GM19397 (cell line): ENCODE data around the gene IFNAR2.

Experiments
- ATAC-seq: cut with Tn5 transposase; IDR thresholded peaks from one replicate; pipeline ENCODE4 v1.9.1; 2021; ENCODE audit warnings: mild to moderate bottlenecking, moderate library complexity; ENCODE audit not compliant: unreplicated experiment

IFNAR2 gene

GRCh38 chr21:33266050-33266788 is 36.5 kb downstream of the IFNAR2 start, which contains the start of gene IL10RB:
Gene IL10RB (plus strand): TSS chr21:33266367. CDS start chr21:33266466, 99 bp downstream.
- ATAC-seq = peak; percentile 50

DNA sequence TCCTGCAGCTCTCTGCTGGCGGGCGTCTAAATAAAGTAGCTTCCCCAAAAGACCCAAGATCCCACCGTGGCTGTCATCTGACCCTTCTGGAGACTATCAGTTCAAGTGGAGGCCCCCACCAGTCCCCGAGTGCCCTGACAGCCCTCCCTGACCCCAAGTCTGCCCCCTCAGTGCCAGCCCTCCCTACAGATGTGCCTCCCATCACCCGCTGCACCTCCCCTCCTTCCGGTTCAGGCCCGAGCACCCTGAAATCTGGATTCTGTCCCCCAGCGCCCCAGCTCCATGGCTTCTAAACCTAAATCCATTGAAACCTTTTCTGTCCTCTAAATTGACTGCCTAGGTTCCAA is 37.0 kb downstream of the IFNAR2 start:
- ATAC-seq = no peak

- ATAC-seq = no peak
Measured at GRCh38 chr21:33267250-33267649, 37.5 kb downstream of the IFNAR2 start.

GRCh38 chr21:33268393-33268736 is 38.6 kb downstream of the IFNAR2 start:
- peak; percentile 9 for ATAC-seq

DNA sequence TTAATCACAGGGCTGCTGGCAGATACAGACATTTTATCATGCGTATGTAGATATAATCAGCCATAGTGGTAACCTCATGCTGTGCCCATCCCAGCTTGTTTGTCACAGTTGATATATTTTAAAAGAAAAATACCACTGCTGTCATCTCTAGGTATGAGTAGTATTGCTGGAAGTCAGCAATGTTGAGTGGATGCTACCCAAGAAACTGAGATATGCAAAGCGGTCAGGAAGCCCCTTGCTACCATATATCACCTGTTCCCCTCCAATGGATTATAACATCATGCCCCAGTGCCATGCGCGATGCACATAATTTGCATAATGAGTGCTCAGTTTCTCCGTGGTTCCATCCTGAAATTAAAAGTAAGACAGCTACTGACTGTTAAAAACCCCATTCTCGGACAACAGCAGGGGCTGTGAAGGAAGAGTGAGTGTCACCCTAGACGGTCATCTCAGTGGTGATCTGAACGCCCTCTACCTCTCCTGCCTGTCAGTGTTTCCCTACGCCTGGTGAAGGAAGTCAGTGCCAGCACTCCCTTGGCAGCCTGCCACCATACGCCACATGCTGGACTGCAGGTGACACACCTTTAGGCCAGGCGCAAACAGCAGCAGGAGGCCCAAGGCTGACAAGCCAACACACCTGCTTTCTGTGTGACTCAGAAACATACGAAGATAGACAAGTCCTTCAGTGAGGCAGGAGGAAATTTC is 39.2 kb downstream of the IFNAR2 start:
- peak; percentile 63 for ATAC-seq

DNA sequence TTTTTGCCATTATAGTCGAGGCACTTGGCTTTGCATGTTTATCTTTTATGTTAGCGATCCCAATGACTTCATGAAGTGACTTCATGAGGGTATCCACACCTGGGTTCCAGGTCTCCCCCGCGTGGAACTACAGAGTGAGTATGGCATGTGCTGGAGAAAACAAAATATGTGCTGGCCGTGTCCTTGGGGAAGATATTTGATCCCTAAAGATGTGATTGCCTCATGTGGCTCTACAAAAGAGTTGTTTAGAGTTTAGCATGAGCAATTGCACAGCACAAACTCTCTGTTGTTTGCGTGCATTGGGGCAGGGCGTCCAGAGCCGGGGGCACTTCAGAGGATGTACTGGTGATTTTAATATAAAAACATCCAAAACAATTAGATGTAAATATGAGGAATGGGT is 41.2 kb downstream of the IFNAR2 start:
- ATAC-seq = no peak

DNA sequence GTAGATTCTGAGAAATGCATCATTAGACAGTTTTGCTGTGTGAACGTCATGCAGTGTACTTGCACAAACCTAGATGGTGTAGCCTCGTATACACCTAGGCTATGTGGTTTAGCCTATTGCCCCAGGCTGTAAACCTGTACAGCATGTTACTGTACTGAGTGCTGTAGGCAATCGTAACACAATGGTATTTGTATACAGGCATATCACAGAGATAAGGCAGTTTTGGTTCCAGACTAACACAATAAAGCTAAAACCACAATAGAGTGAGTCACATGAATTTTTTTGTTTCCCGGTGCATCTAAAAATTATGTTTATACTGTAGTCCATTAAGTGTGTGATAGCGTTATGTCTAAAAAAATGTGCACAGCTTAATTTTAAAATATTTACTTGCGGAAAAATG is 43.3 kb downstream of the IFNAR2 start:
- no peak for ATAC-seq

GRCh38 chr21:33278721-33279120 is 49.0 kb downstream of the IFNAR2 start:
- ATAC-seq = no peak

DNA sequence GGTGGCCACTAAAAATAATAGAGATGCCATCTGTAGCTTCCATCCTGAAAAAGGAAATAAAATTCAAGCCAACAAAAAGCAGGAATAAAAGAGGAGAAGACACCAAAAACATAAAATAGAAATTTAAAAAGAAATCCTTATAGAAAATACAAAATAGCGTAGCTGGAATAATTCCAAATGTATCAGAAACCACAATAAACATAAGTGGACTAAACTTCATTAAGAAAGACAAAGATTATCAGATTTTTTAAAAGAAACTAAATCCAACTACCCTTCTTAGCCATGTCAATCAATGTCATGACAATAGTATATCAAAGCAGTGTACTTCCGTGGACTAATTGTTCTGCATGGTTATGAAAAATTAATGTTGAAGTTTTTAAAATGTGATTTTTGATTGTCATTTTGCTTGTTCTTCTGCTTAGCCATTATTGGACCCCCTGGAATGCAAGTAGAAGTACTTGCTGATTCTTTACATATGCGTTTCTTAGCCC is 49.6 kb downstream of the IFNAR2 start:
- ATAC-seq = no peak
